Brain microvascular endothelial cell (primary cell): ENCODE results near the gene MTFR1L.

Experiments
- DNase-seq: peaks from one replicate; pipeline ENCODE4 v3.0.0-alpha.2; 2020
- H3K27ac ChIP-seq: fragments of 250-450 bp; sonication (Bioruptor Pico); 2 replicates; pipeline ENCODE4 v1.5.1; 2020; ENCODE audit warnings: mild to moderate bottlenecking, moderate library complexity
- H3K27me3 ChIP-seq: fragments of 250-450 bp; sonication (Bioruptor Pico); replicated peaks from 2 replicates; pipeline ENCODE4 v1.5.1; 2020; ENCODE audit warnings: mild to moderate bottlenecking
- H3K36me3 ChIP-seq: fragments of 250-450 bp; sonication (Bioruptor Pico); replicated peaks from 2 replicates; pipeline ENCODE4 v1.5.1; 2020; ENCODE audit warnings: mild to moderate bottlenecking
- H3K4me3 ChIP-seq: 2 replicates; pipeline ENCODE4 v1.5.1; 2011; ENCODE audit warnings: low read depth, mild to moderate bottlenecking, control low read depth, low read length, moderate library complexity
- in situ Hi-C: cut with HindIII; loops from 2 replicates; pipeline ENCODE4 v1.10.0; 2017; ENCODE audit warnings: low sequenced_read_pairs, low pct_ligation_motif_present
- TF ChIP-seq, protein P1 (sequence below): IDR thresholded peaks from 2 replicates; pipeline ENCODE4 v1.5.1; 2011; ENCODE audit warnings: low read depth, mild to moderate bottlenecking, moderate library complexity, low read length, control low read depth, inconsistent platforms; ENCODE audit errors: missing control alignments

The MTFR1L gene

DNA sequence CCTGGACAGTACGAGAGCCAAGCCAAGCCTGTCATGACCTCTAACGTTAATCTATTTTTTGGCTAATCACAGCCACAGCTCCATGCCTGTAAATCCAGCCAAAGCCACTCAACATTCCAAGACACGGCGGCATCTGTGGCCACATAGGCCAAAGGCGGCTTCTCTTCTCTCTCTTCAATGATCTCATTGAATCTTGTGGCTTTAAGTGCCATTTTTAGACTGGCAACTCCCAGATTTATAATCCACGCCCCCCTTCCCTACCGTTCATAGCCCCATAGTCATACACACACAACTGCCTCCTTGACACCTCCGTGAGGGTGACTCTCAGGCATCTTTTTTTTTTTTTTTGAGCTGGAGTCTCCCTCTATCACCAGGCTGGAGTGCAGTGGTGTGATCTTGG, 25.4 kb upstream of the MTFR1L start:
- TF ChIP-seq, protein P1, sequence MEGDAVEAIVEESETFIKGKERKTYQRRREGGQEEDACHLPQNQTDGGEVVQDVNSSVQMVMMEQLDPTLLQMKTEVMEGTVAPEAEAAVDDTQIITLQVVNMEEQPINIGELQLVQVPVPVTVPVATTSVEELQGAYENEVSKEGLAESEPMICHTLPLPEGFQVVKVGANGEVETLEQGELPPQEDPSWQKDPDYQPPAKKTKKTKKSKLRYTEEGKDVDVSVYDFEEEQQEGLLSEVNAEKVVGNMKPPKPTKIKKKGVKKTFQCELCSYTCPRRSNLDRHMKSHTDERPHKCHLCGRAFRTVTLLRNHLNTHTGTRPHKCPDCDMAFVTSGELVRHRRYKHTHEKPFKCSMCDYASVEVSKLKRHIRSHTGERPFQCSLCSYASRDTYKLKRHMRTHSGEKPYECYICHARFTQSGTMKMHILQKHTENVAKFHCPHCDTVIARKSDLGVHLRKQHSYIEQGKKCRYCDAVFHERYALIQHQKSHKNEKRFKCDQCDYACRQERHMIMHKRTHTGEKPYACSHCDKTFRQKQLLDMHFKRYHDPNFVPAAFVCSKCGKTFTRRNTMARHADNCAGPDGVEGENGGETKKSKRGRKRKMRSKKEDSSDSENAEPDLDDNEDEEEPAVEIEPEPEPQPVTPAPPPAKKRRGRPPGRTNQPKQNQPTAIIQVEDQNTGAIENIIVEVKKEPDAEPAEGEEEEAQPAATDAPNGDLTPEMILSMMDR: no peak
- no peak for DNase-seq
- in situ Hi-C loops: loop anchor here (25.0 kb wide), 1 partner anchor 182 kb away; the partner anchor contains the start of gene MAN1C1
- Histone ChIP-seq H3K36me3 (no peaks in the 10 kb centered on the region), H3K4me3 (no peak overlapping the region), H3K27ac (no peak overlapping the region), H3K27me3 (no peaks in the 10 kb centered on the region)

DNA sequence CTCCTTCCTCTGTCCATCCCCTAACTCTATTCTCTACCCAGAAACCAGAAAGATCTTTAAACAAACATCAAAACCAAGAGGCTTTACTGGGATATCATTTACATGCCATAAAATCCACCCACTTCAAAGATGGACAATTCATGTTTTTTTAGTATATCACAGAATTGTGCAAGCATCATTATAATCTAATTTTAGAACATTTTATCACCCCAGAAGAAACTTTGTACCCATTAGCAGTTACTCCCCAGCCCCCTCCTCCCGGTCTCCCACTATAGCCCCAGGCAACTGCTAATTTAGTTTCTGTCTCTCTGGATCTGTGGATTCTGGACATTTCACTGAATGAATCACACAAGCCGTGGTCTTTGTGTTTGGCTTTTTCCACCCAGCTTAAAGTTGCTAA, 24.5 kb upstream of the MTFR1L start:
- DNase-seq: no peak
- TF ChIP-seq, protein P1: no peak
- Histone ChIP-seq H3K27me3 (no peaks in the 10 kb centered on the region), H3K36me3 (no peaks in the 10 kb centered on the region), H3K27ac (no peak overlapping the region), H3K4me3 (no peak overlapping the region)
- in situ Hi-C loops: loop anchor here (25.0 kb wide), 1 partner anchor 183 kb away; the partner anchor contains the start of gene MAN1C1

DNA sequence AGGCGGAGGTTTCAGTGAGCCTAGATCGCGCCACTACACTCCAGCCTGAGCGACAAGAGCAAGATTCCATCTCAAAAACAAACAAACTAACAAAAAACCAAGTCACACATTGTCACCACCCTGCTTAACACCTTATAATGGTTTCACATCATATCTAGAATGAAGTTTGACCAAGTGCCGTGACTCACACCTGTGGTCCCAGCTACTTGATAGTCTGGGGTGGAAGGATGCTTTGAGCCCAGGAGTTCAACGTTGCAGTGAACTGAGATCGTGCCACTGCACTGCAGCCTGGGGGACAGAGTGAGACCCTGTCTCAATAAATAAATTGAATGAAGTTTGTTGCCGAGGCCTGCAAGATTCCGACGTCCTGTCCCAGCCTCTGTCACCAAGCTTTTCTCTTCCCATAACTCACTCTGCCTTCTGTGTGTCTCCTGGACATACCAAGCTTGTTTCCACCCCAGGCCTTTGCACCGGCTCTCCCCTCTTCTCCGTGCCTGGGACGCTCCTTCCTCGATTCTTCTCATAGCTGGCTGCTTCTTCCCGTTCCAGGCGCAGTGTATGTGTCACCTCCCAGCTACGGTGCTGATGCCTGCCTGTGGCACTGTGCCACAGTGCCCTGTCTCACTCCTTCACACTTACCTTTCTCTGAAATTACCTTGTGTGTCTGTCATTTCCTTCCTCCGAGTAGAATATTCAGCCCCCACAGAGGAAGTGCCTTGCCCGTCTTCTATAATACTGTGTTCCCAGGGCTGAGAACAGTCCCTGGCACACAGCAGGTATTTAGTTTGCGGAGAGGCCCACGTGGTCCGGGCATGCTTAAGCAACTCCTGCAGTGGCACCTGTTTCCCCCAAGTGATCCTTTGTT, 23.6 kb upstream of the MTFR1L start:
- Histone ChIP-seq H3K4me3 (no peak overlapping the region), H3K36me3 (no peaks in the 10 kb centered on the region), H3K27ac (no peak overlapping the region), H3K27me3 (no peaks in the 10 kb centered on the region)
- in situ Hi-C loops: loop anchor here (25.0 kb wide), 1 partner anchor 184 kb away; the partner anchor contains the start of gene MAN1C1
- no peak for DNase-seq
- TF ChIP-seq, protein P1: no peak

DNA sequence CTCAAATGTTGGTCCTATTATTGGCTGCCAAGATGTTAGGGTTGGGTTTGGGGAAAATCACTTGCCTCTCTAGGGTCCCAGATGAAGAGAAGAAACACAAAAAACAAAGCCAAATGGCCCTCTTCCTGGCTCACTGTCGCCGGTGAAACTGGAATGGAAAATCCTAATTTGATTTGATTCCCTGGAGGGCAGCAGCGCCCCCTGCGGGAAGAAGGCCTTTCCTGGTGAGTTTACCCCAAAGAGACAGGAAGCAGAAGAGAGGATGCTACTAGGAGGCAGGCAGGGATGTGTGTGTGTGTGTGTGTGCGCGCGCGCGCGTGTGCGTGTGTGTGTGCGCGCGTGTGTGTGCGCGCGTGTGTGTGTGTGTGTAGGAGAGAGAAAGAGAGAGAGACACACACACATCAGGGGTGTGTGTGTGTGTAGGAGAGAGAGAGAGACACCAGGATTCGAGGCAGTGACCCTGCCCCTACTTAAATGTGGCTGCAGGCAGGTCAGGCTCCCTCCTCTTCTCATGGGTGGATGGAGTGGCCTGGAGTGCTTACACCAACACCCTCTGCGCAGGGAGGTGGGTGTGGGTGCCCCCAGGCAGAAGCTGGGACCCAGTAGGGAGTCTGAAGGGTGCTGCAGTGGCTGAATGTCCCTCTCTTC, 22.8 kb upstream of the MTFR1L start:
- peak; percentile 72 for DNase-seq
- in situ Hi-C loops: loop anchor here (25.0 kb wide), 1 partner anchor 185 kb away; the partner anchor contains the start of gene MAN1C1
- Histone ChIP-seq H3K36me3 (no peaks in the 10 kb centered on the region), H3K27me3 (no peaks in the 10 kb centered on the region), H3K4me3 (no peak overlapping the region), H3K27ac (no peak overlapping the region)
- TF ChIP-seq, protein P1: peak; percentile 90

DNA sequence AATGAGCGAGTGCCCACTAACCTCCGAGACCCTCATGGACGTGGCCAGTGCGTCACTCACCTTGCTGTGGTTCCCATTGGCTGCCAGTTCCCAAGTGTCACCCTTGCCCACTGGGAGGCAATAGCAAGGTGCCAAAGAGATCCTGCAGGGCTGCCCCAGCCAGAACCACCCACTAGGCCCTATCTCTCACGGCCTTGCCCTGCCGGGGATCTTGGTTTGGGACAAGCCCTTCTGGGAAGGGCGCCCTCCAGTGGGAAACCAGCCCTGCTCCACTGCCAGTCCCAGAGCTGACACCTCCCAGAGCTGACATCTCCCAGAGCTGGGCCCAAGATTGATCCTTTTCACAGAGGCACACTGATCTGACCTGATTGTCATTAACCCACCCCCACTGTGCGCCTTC, 21.8 kb upstream of the MTFR1L start:
- DNase-seq: no peak
- Histone ChIP-seq H3K4me3 (no peak overlapping the region), H3K27ac (no peak overlapping the region), H3K36me3 (no peaks in the 10 kb centered on the region), H3K27me3 (no peaks in the 10 kb centered on the region)
- in situ Hi-C loops: loop anchor here (25.0 kb wide), 1 partner anchor 186 kb away; the partner anchor contains the start of gene MAN1C1
- TF ChIP-seq, protein P1: peak; percentile 73
